Neuronal stem cell (in vitro differentiated cells): ENCODE measurements around the gene ARHGAP22.

ENCODE experiments used
- DNase-seq: peaks from one replicate; pipeline ENCODE4 v3.0.0-alpha.2; 2013; ENCODE audit warnings: low spot score
- H2AFZ ChIP-seq: one replicate; pipeline ENCODE4 v1.6.1; 2013; ENCODE audit warnings: mild to moderate bottlenecking, low read length, inconsistent platforms
- H2AK5ac ChIP-seq: 2 replicates; pipeline ENCODE4 v1.6.1; 2013; ENCODE audit warnings: low read depth, mild to moderate bottlenecking, inconsistent platforms, low read length, moderate library complexity, mixed read lengths
- H2BK120ac ChIP-seq: 2 replicates; pipeline ENCODE4 v1.6.1; 2013; ENCODE audit warnings: low read depth, mild to moderate bottlenecking, inconsistent platforms, low read length, moderate library complexity, mixed read lengths
- H2BK12ac ChIP-seq: one replicate; pipeline ENCODE4 v1.6.1; 2013; ENCODE audit warnings: low read length, inconsistent platforms
- H2BK15ac ChIP-seq: 2 replicates; pipeline ENCODE4 v1.6.1; 2013; ENCODE audit warnings: mild to moderate bottlenecking, low read length, inconsistent platforms, mixed read lengths
- H2BK5ac ChIP-seq: one replicate; pipeline ENCODE4 v1.6.1; 2013; ENCODE audit warnings: inconsistent platforms, mild to moderate bottlenecking, low read length, moderate library complexity
- H3K14ac ChIP-seq: one replicate; pipeline ENCODE4 v1.6.1; 2013; ENCODE audit warnings: low read length, inconsistent platforms
- H3K18ac ChIP-seq: 2 replicates; pipeline ENCODE4 v1.6.1; 2013; ENCODE audit warnings: low read length, inconsistent platforms
- H3K23ac ChIP-seq: 2 replicates; pipeline ENCODE4 v1.6.1; 2013; ENCODE audit warnings: low read depth, mild to moderate bottlenecking, mixed read lengths, low read length, inconsistent platforms; ENCODE audit not compliant: poor library complexity
- H3K27ac ChIP-seq: replicated peaks from 3 replicates; pipeline ENCODE4 v1.5.1; 2013; ENCODE audit warnings: low read length, inconsistent platforms
- H3K27me3 ChIP-seq, 3 experiments: 2 replicates each; pipeline ENCODE4 v1.6.1; 2013; ENCODE audit warnings: low read length in 3 of 3, mild to moderate bottlenecking in 2 of 3, inconsistent platforms in 1 of 3, low read depth in 1 of 3, mixed read lengths in 1 of 3, moderate library complexity in 1 of 3; ENCODE audit not compliant: control insufficient read depth in 3 of 3, insufficient read depth in 3 of 3
- H3K36me3 ChIP-seq, 2 donors: replicated peaks in 1 of 2; 2 replicates each; pipeline ENCODE4 v1.6.1; 2013; ENCODE audit warnings: low read length in 2 of 2; ENCODE audit not compliant: control insufficient read depth in 2 of 2, insufficient read depth in 2 of 2
- H3K4ac ChIP-seq: 2 replicates; pipeline ENCODE4 v1.6.1; 2013; ENCODE audit warnings: inconsistent platforms, mild to moderate bottlenecking, low read length, moderate library complexity
- H3K4me1 ChIP-seq, 2 donors: 1 replicate in 1 of 2; 2 replicates in 1 of 2; pipeline ENCODE4 v1.6.1; 2013; ENCODE audit warnings: low read length in 2 of 2, low read depth in 1 of 2; ENCODE audit not compliant: control insufficient read depth in 2 of 2, insufficient read depth in 1 of 2
- H3K4me2 ChIP-seq: one replicate; pipeline ENCODE4 v1.6.1; 2013; ENCODE audit warnings: mild to moderate bottlenecking, low read length, inconsistent platforms; ENCODE audit not compliant: insufficient read depth, poor library complexity, severe bottlenecking
- H3K4me3 ChIP-seq, 2 donors: 2 replicates each; pipeline ENCODE4 v1.5.1; 2013; ENCODE audit warnings: low read length in 2 of 2, mild to moderate bottlenecking in 2 of 2, inconsistent platforms in 1 of 2, moderate library complexity in 1 of 2
- H3K79me1 ChIP-seq: one replicate; pipeline ENCODE4 v1.6.1; 2013; ENCODE audit warnings: low read depth, mild to moderate bottlenecking, inconsistent platforms, low read length, moderate library complexity
- H3K9ac ChIP-seq: one replicate; pipeline ENCODE4 v1.6.1; 2013; ENCODE audit warnings: mild to moderate bottlenecking, low read depth, low read length, inconsistent platforms; ENCODE audit not compliant: poor library complexity
- H3K9me3 ChIP-seq, 2 donors: replicated peaks in 1 of 2; 2 replicates each; pipeline versions ENCODE3 to v1.6.1; 2013; ENCODE audit warnings: low read length in 2 of 2, mild to moderate bottlenecking in 2 of 2, inconsistent platforms in 1 of 2, low read depth in 1 of 2, mixed read lengths in 1 of 2, moderate library complexity in 1 of 2; ENCODE audit not compliant: control insufficient read depth in 2 of 2, insufficient read depth in 1 of 2
- H4K8ac ChIP-seq: one replicate; pipeline ENCODE4 v1.6.1; 2013; ENCODE audit warnings: low read depth, mild to moderate bottlenecking, inconsistent platforms, low read length, moderate library complexity
- H4K91ac ChIP-seq: one replicate; pipeline ENCODE4 v1.6.1; 2013; ENCODE audit warnings: low read length, low read depth, mild to moderate bottlenecking, inconsistent platforms; ENCODE audit not compliant: poor library complexity
- WGBS, 2 donors: extraction: QIAGEN DNeasy Blood & Tissue Kit; methylation state at CpG; one replicate each; pipeline ENCODE4 v1.1.7; 2013; ENCODE audit warnings: missing lambda C conversion rate in 2 of 2, mixed read lengths in 1 of 2; ENCODE audit not compliant: insufficient read length in 2 of 2, insufficient replicate concordance in 1 of 2; ENCODE audit errors: extremely low coverage in 2 of 2; 5-methylcytosine and 5-hydroxymethylcytosine counted together

Gene ARHGAP22

GRCh38 chr10:48603421-48604038 lies 1.3 kb downstream of the ARHGAP22 start:
- H4K91ac ChIP-seq, result no peak overlapping the region
- no peak overlapping the region for H3K4me2 ChIP-seq
- H2BK15ac ChIP-seq, result peak overlapping the region; percentile 22
- no CpG with 5 or more reads among the region's 4 CpGs for WGBS, 2 donors
- peaks cover 0 to 2% of the 10 kb centered on the region in 2 donors for H3K9me3 ChIP-seq
- no peak for DNase-seq
- no peak overlapping the region for H3K23ac ChIP-seq
- H2BK12ac ChIP-seq, result no peak overlapping the region
- H3K4ac ChIP-seq, result no peak overlapping the region
- H3K36me3 ChIP-seq, result no peaks in the 10 kb centered on the region
- peak overlapping the region in 1 of 2 donors; percentile 39 for H3K4me3 ChIP-seq
- H2BK120ac ChIP-seq, result no peak overlapping the region
- no peak overlapping the region for H2BK5ac ChIP-seq
- H3K4me1 ChIP-seq, result peaks cover 0 to 10% of the 10 kb centered on the region in 2 donors
- peak overlapping the region; percentile 9 for H3K9ac ChIP-seq
- H3K14ac ChIP-seq, result no peak overlapping the region
- no peak overlapping the region for H4K8ac ChIP-seq
- H3K18ac ChIP-seq, result no peak overlapping the region
- no peaks in the 10 kb centered on the region for H3K79me1 ChIP-seq
- no peak overlapping the region for H3K27ac ChIP-seq
- no peak overlapping the region for H2AK5ac ChIP-seq
- H2AFZ ChIP-seq, result no peak overlapping the region
- H3K27me3 ChIP-seq, result peaks cover 0 to 26% (median 16%) of the 10 kb centered on the region in 3 experiments

DNA sequence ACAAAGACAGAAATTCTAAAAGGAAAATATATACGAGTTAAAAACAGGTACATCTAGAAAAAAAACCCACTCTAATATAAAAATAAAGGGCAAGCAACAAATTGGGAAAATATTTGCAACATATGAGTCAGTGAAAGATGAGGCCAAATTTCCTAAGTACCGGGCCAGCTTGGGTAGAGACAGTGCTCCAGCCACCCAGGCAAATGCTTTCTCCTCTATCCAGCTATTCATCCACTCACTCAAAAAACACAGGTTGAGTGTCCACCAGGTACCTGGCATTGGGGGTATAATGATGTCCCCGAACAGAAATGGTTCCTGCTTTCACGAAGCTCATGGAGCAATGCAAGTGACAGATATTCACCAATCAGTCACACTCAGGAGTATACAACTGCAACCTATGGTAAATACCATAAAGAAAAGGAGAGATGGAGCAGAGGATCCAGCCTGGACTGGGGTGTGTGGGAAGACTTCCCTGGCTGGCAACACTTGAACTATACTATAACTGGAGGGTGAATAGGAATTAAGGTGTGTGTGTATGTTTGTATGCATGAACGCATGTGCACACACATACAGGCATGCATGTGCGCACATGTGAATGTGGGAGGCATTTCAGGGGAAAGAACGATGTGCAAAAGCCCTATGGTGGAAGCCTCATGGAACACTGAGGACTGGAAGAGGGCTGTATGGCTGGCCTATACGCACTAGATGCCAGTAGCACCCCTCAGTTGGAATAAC lies 2.3 kb downstream of the ARHGAP22 start:
- Histone ChIP-seq H2BK15ac (no peak overlapping the region), H4K8ac (no peak overlapping the region), H2AFZ (no peak overlapping the region), H3K4me1 (peaks cover 0 to 10% of the 10 kb centered on the region in 2 donors), H3K27ac (no peak overlapping the region), H3K14ac (no peak overlapping the region), H3K4me2 (no peak overlapping the region), H2BK120ac (no peak overlapping the region), H3K9ac (no peak overlapping the region), H3K36me3 (no peaks in the 10 kb centered on the region), H3K27me3 (peaks cover 0 to 26% (median 16%) of the 10 kb centered on the region in 3 experiments), H3K79me1 (no peaks in the 10 kb centered on the region), H3K4ac (no peak overlapping the region), H3K18ac (no peak overlapping the region), H3K4me3 (no peak overlapping the region), H2BK12ac (no peak overlapping the region), H3K23ac (no peak overlapping the region), H2BK5ac (no peak overlapping the region), H2AK5ac (no peak overlapping the region), H3K9me3 (peaks cover 0 to 2% of the 10 kb centered on the region in 2 donors), H4K91ac (no peak overlapping the region)
- no peak for DNase-seq
- WGBS, 2 donors, result no CpG with 5 or more reads among the region's 8 CpGs

GRCh38 chr10:48601789-48602188 lies 3.1 kb downstream of the ARHGAP22 start:
- peaks cover 0 to 26% (median 16%) of the 10 kb centered on the region in 3 experiments for H3K27me3 ChIP-seq
- no peak overlapping the region for H3K4ac ChIP-seq
- H4K8ac ChIP-seq, result no peak overlapping the region
- H3K27ac ChIP-seq, result no peak overlapping the region
- no peak overlapping the region for H3K23ac ChIP-seq
- H3K4me1 ChIP-seq, result peaks cover 0 to 10% of the 10 kb centered on the region in 2 donors
- no peak overlapping the region for H3K9ac ChIP-seq
- no peak overlapping the region for H2BK15ac ChIP-seq
- no CpG with 5 or more reads among the region's 1 CpG for WGBS, 2 donors
- H3K4me3 ChIP-seq, result no peak overlapping the region
- no peak overlapping the region for H2AK5ac ChIP-seq
- H2BK5ac ChIP-seq, result no peak overlapping the region
- H2BK120ac ChIP-seq, result no peak overlapping the region
- H3K79me1 ChIP-seq, result no peaks in the 10 kb centered on the region
- H2BK12ac ChIP-seq, result no peak overlapping the region
- no peak overlapping the region for H3K18ac ChIP-seq
- H4K91ac ChIP-seq, result no peak overlapping the region
- H3K36me3 ChIP-seq, result no peaks in the 10 kb centered on the region
- no peak overlapping the region for H3K4me2 ChIP-seq
- DNase-seq, result no peak
- no peak overlapping the region for H2AFZ ChIP-seq
- H3K9me3 ChIP-seq, result peaks cover 0 to 2% of the 10 kb centered on the region in 2 donors
- no peak overlapping the region for H3K14ac ChIP-seq
